Caco-2 (cell line): ENCODE measurements around the gene SLC16A10. TPM values are rescaled to one million over a fixed set of nuclear protein-coding genes. Genes with fewer than 3 reads are reported as not detected.

Experiments
- BruUV-seq: library from RNA; stranded (reverse); fragments of 400-500 nt; replicated peaks from 2 replicates; lab custom pipeline; 2021; lab: Mats Ljungman, UMichigan
- CTCF ChIA-PET: fragments of 300-600 bp; sonication (Branson Sonifier 250); formaldehyde crosslinking; loops from one replicate; lab custom pipeline; 2022; ENCODE audit warnings: antibody characterized with exemption; lab: Charles Lee
- POLR2A ChIA-PET: fragments of 300-600 bp; sonication (Branson Sonifier 250); formaldehyde crosslinking; loops from one replicate; lab custom pipeline; 2022; ENCODE audit warnings: antibody characterized with exemption; lab: Charles Lee
- DNase-seq, 2 experiments: peaks; one replicate each; pipeline versions ENCODE4 v3.0.0 to v3.0.0-alpha.2; 2020 to 2022
- H3K27me3 ChIP-seq: replicated peaks from 2 replicates; pipeline ENCODE4 v1.6.0; 2011; ENCODE audit warnings: low read length; ENCODE audit not compliant: control insufficient read depth, insufficient read depth
- H3K36me3 ChIP-seq: 2 replicates; pipeline ENCODE4 v1.5.1; 2011; ENCODE audit warnings: low read length; ENCODE audit not compliant: control insufficient read depth, insufficient read depth
- H3K4me1 ChIP-seq: fragments of 250-450 bp; sonication (Bioruptor Pico); 2 replicates; pipeline ENCODE4 v1.5.1; 2020; ENCODE audit warnings: mild to moderate bottlenecking
- H3K4me3 ChIP-seq: 2 replicates; pipeline ENCODE4 v1.5.1; 2011; ENCODE audit warnings: low read depth, mild to moderate bottlenecking, control low read depth, low read length
- H3K9me3 ChIP-seq: fragments of 250-450 bp; sonication (Bioruptor Pico); 2 replicates; pipeline ENCODE4 v1.5.1; 2020; ENCODE audit warnings: mild to moderate bottlenecking, moderate library complexity
- H3K27ac Mint-ChIP-seq: one replicate; pipeline ENCODE4 v1.8.0; 2022; ENCODE audit warnings: mixed read lengths; ENCODE audit not compliant: unreplicated experiment
- H3K27me3 Mint-ChIP-seq: one replicate; pipeline ENCODE4 v1.8.0; 2022; ENCODE audit warnings: mixed read lengths; ENCODE audit not compliant: insufficient read depth, unreplicated experiment
- H3K36me3 Mint-ChIP-seq: one replicate; pipeline ENCODE4 v1.8.0; 2022; ENCODE audit warnings: mild to moderate bottlenecking, mixed read lengths; ENCODE audit not compliant: insufficient read depth, unreplicated experiment
- H3K4me1 Mint-ChIP-seq: one replicate; pipeline ENCODE4 v1.8.0; 2022; ENCODE audit warnings: low read depth, mixed read lengths; ENCODE audit not compliant: unreplicated experiment
- H3K4me3 Mint-ChIP-seq: one replicate; pipeline ENCODE4 v1.8.0; 2022; ENCODE audit warnings: mild to moderate bottlenecking, moderate library complexity, mixed read lengths; ENCODE audit not compliant: unreplicated experiment
- H3K9me3 Mint-ChIP-seq: one replicate; pipeline ENCODE4 v1.8.0; 2022; ENCODE audit warnings: mixed read lengths; ENCODE audit not compliant: unreplicated experiment
- intact Hi-C: fragments of 100-400 bp; cut with micrococcal nuclease; formaldehyde crosslinking; loops from one replicate; pipeline ENCODE4 v1.10.0; 2022; ENCODE audit not compliant: unreplicated experiment
- total RNA-seq: library from RNA; stranded (reverse); gene quantifications from 2 replicates; pipeline ENCODE4 v1.2.3, GENCODE V29; 2022
- TF ChIP-seq, protein P1 (sequence below), 2 experiments: fragments of 200-600 bp in 1 of 2; IDR thresholded peaks; 1 replicate in 1 of 2; 2 replicates in 1 of 2; pipeline versions ENCODE4 v1.5.1 to v1.8.0; 2011 to 2022; ENCODE audit warnings: antibody characterized with exemption in 1 of 2, control low read depth in 1 of 2, inconsistent platforms in 1 of 2, low read depth in 1 of 2, low read length in 1 of 2, mild to moderate bottlenecking in 1 of 2, moderate library complexity in 1 of 2; ENCODE audit not compliant: insufficient read depth in 1 of 2, severe bottlenecking in 1 of 2, unreplicated experiment in 1 of 2

SLC16A10 gene
- total RNA-seq, 1 experiment from 2014 or later: 14.2 TPM

DNA sequence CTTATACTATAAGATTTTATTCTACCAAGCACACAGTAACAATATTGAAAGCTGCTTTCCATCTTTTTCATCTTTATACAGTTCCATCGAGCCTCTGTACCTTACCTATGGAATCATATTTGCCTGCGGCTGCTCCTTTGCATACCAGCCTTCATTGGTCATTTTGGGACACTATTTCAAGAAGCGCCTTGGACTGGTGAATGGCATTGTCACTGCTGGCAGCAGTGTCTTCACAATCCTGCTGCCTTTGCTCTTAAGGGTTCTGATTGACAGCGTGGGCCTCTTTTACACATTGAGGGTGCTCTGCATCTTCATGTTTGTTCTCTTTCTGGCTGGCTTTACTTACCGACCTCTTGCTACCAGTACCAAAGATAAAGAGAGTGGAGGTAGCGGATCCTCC, 89.8 kb downstream of the SLC16A10 start:
- peaks cover 17% of the 10 kb centered on the region for H3K4me1 Mint-ChIP-seq
- no peaks in the 10 kb centered on the region for H3K27me3 Mint-ChIP-seq
- intact Hi-C loops: no loop called here
- Histone ChIP-seq H3K4me3 (no peak overlapping the region), H3K27me3 (no peaks in the 10 kb centered on the region), H3K36me3 (no peaks in the 10 kb centered on the region), H3K9me3 (no peaks in the 10 kb centered on the region), H3K4me1 (peaks cover 23% of the 10 kb centered on the region)
- peak overlapping the region; percentile 28 for H3K4me3 Mint-ChIP-seq
- H3K27ac Mint-ChIP-seq: no peak overlapping the region
- TF ChIP-seq, protein P1, sequence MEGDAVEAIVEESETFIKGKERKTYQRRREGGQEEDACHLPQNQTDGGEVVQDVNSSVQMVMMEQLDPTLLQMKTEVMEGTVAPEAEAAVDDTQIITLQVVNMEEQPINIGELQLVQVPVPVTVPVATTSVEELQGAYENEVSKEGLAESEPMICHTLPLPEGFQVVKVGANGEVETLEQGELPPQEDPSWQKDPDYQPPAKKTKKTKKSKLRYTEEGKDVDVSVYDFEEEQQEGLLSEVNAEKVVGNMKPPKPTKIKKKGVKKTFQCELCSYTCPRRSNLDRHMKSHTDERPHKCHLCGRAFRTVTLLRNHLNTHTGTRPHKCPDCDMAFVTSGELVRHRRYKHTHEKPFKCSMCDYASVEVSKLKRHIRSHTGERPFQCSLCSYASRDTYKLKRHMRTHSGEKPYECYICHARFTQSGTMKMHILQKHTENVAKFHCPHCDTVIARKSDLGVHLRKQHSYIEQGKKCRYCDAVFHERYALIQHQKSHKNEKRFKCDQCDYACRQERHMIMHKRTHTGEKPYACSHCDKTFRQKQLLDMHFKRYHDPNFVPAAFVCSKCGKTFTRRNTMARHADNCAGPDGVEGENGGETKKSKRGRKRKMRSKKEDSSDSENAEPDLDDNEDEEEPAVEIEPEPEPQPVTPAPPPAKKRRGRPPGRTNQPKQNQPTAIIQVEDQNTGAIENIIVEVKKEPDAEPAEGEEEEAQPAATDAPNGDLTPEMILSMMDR (IDR thresholded peaks at IDR 0.05; ENCODE audit: insufficient read depth in 1 of 2, low read depth in 1 of 2, low read length in 1 of 2, severe bottlenecking in 1 of 2, unreplicated experiment in 1 of 2): no peak
- BruUV-seq: no TSS peak
- CTCF ChIA-PET: no interaction called here
- H3K9me3 Mint-ChIP-seq: peaks cover 2% of the 10 kb centered on the region
- DNase-seq: no peak
- POLR2A ChIA-PET: no interaction called here
- H3K36me3 Mint-ChIP-seq: no peaks in the 10 kb centered on the region

DNA sequence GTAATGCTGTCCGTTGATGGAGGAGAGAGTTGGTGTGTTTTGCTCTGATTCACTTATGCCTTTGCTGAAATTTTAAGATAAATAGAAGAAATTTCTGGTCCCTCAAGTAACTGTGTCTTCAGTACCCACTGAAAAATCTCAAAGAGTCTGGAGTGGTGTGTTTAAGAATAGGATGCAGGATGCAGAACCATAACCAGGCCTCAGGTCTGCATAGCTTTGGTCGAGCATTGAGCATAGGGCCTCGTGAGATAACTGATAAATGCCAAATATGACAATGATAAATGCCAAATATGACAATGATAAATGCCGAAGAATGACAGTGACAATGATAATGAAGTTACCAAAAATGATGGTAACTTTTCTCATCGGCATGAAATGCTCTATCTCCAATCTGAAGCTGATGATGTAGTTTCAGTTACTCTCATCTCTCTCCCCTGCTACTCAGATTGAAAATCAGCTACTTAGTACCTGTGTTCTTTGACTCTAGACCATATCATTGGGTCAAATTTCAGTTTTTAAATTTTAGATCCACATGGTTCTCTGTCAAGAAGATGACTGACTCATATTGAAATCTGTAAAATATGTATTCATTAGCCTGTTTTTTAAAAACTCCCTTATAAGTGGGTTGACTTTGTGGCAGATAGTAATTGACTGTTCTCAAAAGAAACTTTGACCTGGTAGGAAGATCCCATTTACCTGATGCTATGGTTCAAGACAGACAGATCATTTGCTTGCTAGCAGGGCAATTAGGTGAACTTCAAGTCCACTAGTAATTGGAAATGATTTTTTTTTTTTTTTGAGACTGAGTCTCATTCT, 96.6 kb downstream of the SLC16A10 start:
- Mint-ChIP-seq H3K36me3 (no peaks in the 10 kb centered on the region), H3K4me3 (no peak overlapping the region), H3K27ac (no peak overlapping the region), H3K4me1 (no peaks in the 10 kb centered on the region), H3K9me3 (peaks cover 14% of the 10 kb centered on the region), H3K27me3 (no peaks in the 10 kb centered on the region)
- ChIA-PET CTCF (interaction anchor here (1.0 kb wide), 1 partner anchor 22 kb away, joined by 4 read pairs; no protein-coding TSS in a partner anchor), POLR2A (no interaction called here)
- TF ChIP-seq, protein P1 (IDR thresholded peaks at IDR 0.05; ENCODE audit: insufficient read depth in 1 of 2, low read depth in 1 of 2, low read length in 1 of 2, severe bottlenecking in 1 of 2, unreplicated experiment in 1 of 2): no peak
- no TSS peak for BruUV-seq
- Histone ChIP-seq H3K36me3 (no peaks in the 10 kb centered on the region; the same call in 1 of the 2 replicates), H3K9me3 (no peaks in the 10 kb centered on the region), H3K4me3 (no peak overlapping the region), H3K4me1 (no peaks in the 10 kb centered on the region), H3K27me3 (no peaks in the 10 kb centered on the region)
- DNase-seq: no peak
- intact Hi-C loops: no loop called here

DNA sequence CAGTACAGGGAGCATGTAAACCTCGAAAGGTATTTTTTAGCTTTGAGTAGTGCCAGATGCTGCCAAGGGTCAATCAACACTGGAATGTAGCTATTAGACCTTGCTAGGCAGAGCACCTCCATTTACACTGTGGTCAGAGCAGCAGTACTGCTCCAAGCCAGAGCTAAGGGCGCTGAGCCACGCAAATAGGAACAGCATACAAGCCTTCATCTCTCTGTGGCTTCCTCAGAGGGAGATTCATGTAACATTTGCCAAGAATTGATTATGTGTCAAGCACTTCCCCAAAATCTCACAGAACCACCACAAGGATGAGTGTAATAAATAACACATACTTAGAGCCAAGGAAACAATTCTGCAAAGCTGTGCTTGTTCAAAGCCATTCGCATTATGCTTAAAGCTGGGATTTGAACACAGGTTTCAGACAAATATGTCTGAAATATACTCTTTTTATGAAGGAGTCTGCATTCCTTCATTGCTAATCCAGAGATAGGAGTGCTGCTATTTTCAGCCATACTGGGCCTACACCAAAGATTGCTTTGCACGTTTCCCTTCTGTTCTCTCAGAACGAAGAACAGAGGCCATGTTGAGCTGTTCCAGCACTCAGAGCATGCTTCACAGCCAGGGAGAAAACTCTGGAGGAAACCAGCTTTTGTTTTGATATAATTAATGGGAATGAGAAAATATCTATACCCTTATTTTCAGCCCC, 97.7 kb downstream of the SLC16A10 start:
- Mint-ChIP-seq H3K36me3 (no peaks in the 10 kb centered on the region), H3K9me3 (peaks cover 14% of the 10 kb centered on the region), H3K27me3 (no peaks in the 10 kb centered on the region), H3K27ac (no peak overlapping the region), H3K4me3 (no peak overlapping the region), H3K4me1 (no peaks in the 10 kb centered on the region)
- no peaks in the 10 kb centered on the region for H3K9me3 ChIP-seq
- DNase-seq: no peak
- no peak overlapping the region for H3K4me3 ChIP-seq
- POLR2A ChIA-PET: no interaction called here
- no peaks in the 10 kb centered on the region; the same call in 1 of the 2 replicates for H3K36me3 ChIP-seq
- no peaks in the 10 kb centered on the region for H3K27me3 ChIP-seq
- CTCF ChIA-PET: interaction anchor here (1.0 kb wide), 1 partner anchor 21 kb away, joined by 4 read pairs; no protein-coding TSS in a partner anchor
- BruUV-seq: no TSS peak
- TF ChIP-seq, protein P1 (IDR thresholded peaks at IDR 0.05; ENCODE audit: insufficient read depth in 1 of 2, low read depth in 1 of 2, low read length in 1 of 2, severe bottlenecking in 1 of 2, unreplicated experiment in 1 of 2): no peak
- intact Hi-C loops: no loop called here
- no peaks in the 10 kb centered on the region for H3K4me1 ChIP-seq
